ENCODE results near the gene ARHGAP1. TPM values are rescaled to one million over a fixed set of nuclear protein-coding genes. Genes with fewer than 3 reads are reported as not detected.

ARHGAP1 gene
- polyA plus RNA-seq, 3 donors, result 31.6 to 59.3 (median 44.1) TPM

- H3K4me1 ChIP-seq (ENCODE audit: control insufficient read depth in 1 of 2, insufficient read depth in 2 of 2, low read length in 2 of 2), result peaks cover 2 to 11% of the 10 kb centered on the region in 2 donors
- WGBS (ENCODE audit: insufficient coverage), result no CpG with 5 or more reads among the region's 2 CpGs
- peaks cover 63% of the 10 kb centered on the region for H4K20me1 ChIP-seq (ENCODE audit: insufficient read depth, low read length)
- H3K27me3 Mint-ChIP-seq (ENCODE audit: low read depth in 3 of 3), result peaks cover 0 to 4% (median 0%) of the 10 kb centered on the region in 3 donors
- no peak overlapping the region for H2AFZ ChIP-seq (ENCODE audit: insufficient read depth, low read depth, low read length, poor library complexity, severe bottlenecking)
- no peaks in the 10 kb centered on the region for H3K9me3 ChIP-seq (replicated peaks in 1 of 2; ENCODE audit: control insufficient read depth in 1 of 2, insufficient read depth in 1 of 2, low read length in 2 of 2)
- intact Hi-C loops (cut with micrococcal nuclease), result no loop called here
- no peaks in the 10 kb centered on the region for H3K27me3 ChIP-seq (ENCODE audit: control insufficient read depth in 2 of 2, insufficient read depth in 2 of 2, low read length in 2 of 2)
- TF ChIP-seq CTCF (IDR thresholded peaks at IDR 0.05), result no peak
- peaks cover 60 to 91% of the 10 kb centered on the region in 2 donors for H3K36me3 Mint-ChIP-seq
- no peak overlapping the region for H3K4me2 ChIP-seq (replicated peaks; ENCODE audit: extremely low read depth, low read length, poor library complexity, severe bottlenecking)
- H3K9ac ChIP-seq (ENCODE audit: insufficient read depth, low read length, poor library complexity, severe bottlenecking), result no peak overlapping the region
- DNase-seq, result no peak
- no peak overlapping the region for H3K4me3 ChIP-seq (replicated peaks in 1 of 3; ENCODE audit: low read depth in 2 of 3, low read length in 3 of 3)
- H3K27ac ChIP-seq (ENCODE audit: low read depth in 1 of 2, low read length in 2 of 2), result no peak overlapping the region
- peaks cover 58 to 93% of the 10 kb centered on the region in 2 donors for H3K36me3 ChIP-seq (replicated peaks in 1 of 2; ENCODE audit: control insufficient read depth in 1 of 2, insufficient read depth in 2 of 2, low read length in 2 of 2)
- H3K4me1 Mint-ChIP-seq, result peaks cover 16% of the 10 kb centered on the region
- no peak overlapping the region for H3K4me3 Mint-ChIP-seq
- H3K79me2 ChIP-seq (ENCODE audit: insufficient read depth, low read length), result peaks cover 77% of the 10 kb centered on the region
- H3K9me3 Mint-ChIP-seq, result peaks cover 0 to 2% (median 0%) of the 10 kb centered on the region in 7 donors
- H3K27ac Mint-ChIP-seq, result peak overlapping the region in 2 of 7 donors; percentile 15 to 19
Observed at GRCh38 chr11:46693597-46694012, 6.8 kb downstream of the ARHGAP1 start.

- Histone ChIP-seq H4K20me1 (ENCODE audit: insufficient read depth, low read length) (peaks cover 58% of the 10 kb centered on the region), H3K9me3 (replicated peaks in 1 of 2; ENCODE audit: control insufficient read depth in 1 of 2, insufficient read depth in 1 of 2, low read length in 2 of 2) (no peaks in the 10 kb centered on the region), H3K27ac (ENCODE audit: low read depth in 1 of 2, low read length in 2 of 2) (peak overlapping the region in 1 of 2 donors; percentile 26), H3K9ac (ENCODE audit: insufficient read depth, low read length, poor library complexity, severe bottlenecking) (no peak overlapping the region), H3K79me2 (ENCODE audit: insufficient read depth, low read length) (peaks cover 77% of the 10 kb centered on the region), H3K36me3 (replicated peaks in 1 of 2; ENCODE audit: control insufficient read depth in 1 of 2, insufficient read depth in 2 of 2, low read length in 2 of 2) (peaks cover 70 to 97% of the 10 kb centered on the region in 2 donors), H3K4me3 (replicated peaks in 1 of 3; ENCODE audit: low read depth in 2 of 3, low read length in 3 of 3) (no peak overlapping the region), H2AFZ (ENCODE audit: insufficient read depth, low read depth, low read length, poor library complexity, severe bottlenecking) (no peak overlapping the region), H3K4me2 (replicated peaks; ENCODE audit: extremely low read depth, low read length, poor library complexity, severe bottlenecking) (no peak overlapping the region), H3K4me1 (ENCODE audit: control insufficient read depth in 1 of 2, insufficient read depth in 2 of 2, low read length in 2 of 2) (no peaks in the 10 kb centered on the region), H3K27me3 (ENCODE audit: control insufficient read depth in 2 of 2, insufficient read depth in 2 of 2, low read length in 2 of 2) (no peaks in the 10 kb centered on the region)
- DNase-seq, result no peak
- peaks cover 0 to 4% (median 0%) of the 10 kb centered on the region in 3 donors for H3K27me3 Mint-ChIP-seq (ENCODE audit: low read depth in 3 of 3)
- peak overlapping the region in 3 of 7 donors; percentile 2 to 60 (median 50) for H3K27ac Mint-ChIP-seq
- TF ChIP-seq CTCF (IDR thresholded peaks at IDR 0.05), result no peak
- H3K9me3 Mint-ChIP-seq, result no peaks in the 10 kb centered on the region
- intact Hi-C loops (cut with micrococcal nuclease), result no loop called here
- 96% methylated on average over 4 of the region's 4 CpGs for WGBS (ENCODE audit: insufficient coverage)
- H3K36me3 Mint-ChIP-seq, result peaks cover 68 to 95% of the 10 kb centered on the region in 2 donors
- no peak overlapping the region for H3K4me3 Mint-ChIP-seq
- H3K4me1 Mint-ChIP-seq, result peaks cover 5% of the 10 kb centered on the region
Observed at GRCh38 chr11:46692450-46692849, 8.0 kb downstream of the ARHGAP1 start.
